ENCODE data around the gene KAT6B.

DNA sequence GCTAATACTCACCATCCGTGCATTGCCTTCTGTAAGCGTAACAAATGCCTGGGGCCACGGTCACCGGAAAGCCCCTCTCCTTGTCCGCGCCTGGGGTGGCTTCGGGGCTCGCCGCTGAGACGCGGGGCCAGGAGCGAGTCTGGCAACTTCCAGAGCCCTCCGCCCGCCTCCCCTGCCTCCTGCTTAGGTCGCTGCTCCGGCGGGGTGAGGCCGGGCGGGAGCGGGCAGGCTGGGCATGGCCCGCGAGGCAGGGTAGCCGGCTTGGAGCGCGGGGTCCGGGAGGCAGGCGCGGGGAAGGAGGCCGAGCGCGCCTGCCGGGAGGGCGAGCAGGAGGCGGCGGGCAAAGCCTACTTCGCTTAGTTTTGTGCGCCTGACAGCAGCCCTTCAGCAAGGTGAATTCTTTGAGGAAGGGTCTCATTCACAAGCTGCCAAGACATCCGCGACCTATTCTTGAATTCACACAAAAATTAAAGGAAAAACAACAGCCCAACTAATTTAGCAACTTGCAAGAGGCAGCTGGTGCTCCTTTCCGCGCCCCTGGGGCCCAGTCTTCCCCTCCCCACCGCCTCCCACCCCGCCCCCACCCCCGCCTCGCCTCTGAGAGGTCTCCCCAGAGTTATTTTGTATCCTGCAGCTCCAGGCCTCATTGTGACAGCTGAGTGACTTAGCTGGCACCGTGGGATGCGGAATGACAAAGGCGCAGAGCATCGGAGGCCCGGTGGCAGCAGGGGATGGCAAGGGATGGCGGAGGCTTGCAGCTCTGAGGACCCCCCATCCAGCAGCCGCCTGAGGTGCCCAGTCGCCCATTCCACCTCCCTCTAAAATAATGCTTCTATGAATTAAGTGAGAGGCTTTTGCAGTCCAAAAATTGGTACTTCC lies 12.8 kb upstream of the KAT6B start:
- TF ChIP-seq POLR2A (IDR thresholded peaks at IDR 0.05): no peak
- TF ChIP-seq, protein P1, sequence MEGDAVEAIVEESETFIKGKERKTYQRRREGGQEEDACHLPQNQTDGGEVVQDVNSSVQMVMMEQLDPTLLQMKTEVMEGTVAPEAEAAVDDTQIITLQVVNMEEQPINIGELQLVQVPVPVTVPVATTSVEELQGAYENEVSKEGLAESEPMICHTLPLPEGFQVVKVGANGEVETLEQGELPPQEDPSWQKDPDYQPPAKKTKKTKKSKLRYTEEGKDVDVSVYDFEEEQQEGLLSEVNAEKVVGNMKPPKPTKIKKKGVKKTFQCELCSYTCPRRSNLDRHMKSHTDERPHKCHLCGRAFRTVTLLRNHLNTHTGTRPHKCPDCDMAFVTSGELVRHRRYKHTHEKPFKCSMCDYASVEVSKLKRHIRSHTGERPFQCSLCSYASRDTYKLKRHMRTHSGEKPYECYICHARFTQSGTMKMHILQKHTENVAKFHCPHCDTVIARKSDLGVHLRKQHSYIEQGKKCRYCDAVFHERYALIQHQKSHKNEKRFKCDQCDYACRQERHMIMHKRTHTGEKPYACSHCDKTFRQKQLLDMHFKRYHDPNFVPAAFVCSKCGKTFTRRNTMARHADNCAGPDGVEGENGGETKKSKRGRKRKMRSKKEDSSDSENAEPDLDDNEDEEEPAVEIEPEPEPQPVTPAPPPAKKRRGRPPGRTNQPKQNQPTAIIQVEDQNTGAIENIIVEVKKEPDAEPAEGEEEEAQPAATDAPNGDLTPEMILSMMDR (IDR thresholded peaks at IDR 0.05 in 4 of 5, conservative IDR thresholded peaks at IDR 0.05 in 1 of 5): no peak
